ENCODE results near the gene DSCAM. TPM values are rescaled to one million over a fixed set of nuclear protein-coding genes. Genes with fewer than 3 reads are reported as not detected.

Gene DSCAM
- total RNA-seq, 1 donor = not detected

GRCh38 chr21:40235528-40235927 lies 611.4 kb downstream of the DSCAM start:
- no peaks in the 10 kb centered on the region for H3K79me2 ChIP-seq (ENCODE audit: insufficient read depth, low read length)
- DNase-seq (ENCODE audit: insufficient read length, low spot score, missing footprints) = no peak
- H3K36me3 ChIP-seq (ENCODE audit: insufficient read depth, low read length) = no peaks in the 10 kb centered on the region
- H3K4me1 ChIP-seq (ENCODE audit: insufficient read depth, low read length) = no peaks in the 10 kb centered on the region
- no peak overlapping the region for H3K4me3 ChIP-seq (ENCODE audit: insufficient read depth, low read length)
- no peak overlapping the region for H3K4me2 ChIP-seq (ENCODE audit: insufficient read depth, low read length)
- no peak overlapping the region for H3K27ac ChIP-seq (ENCODE audit: low read depth, low read length)
- no peak for TF ChIP-seq CTCF (IDR thresholded peaks at IDR 0.05; ENCODE audit: extremely low read depth, low read depth, low read length)
- no peaks in the 10 kb centered on the region for H3K27me3 ChIP-seq (ENCODE audit: insufficient read depth, low read length)
- no peaks in the 10 kb centered on the region for H3K9me3 ChIP-seq (ENCODE audit: low read depth, low read length)
- H2AFZ ChIP-seq (ENCODE audit: low read length) = no peak overlapping the region
- no peaks in the 10 kb centered on the region for H4K20me1 ChIP-seq (ENCODE audit: insufficient read depth, low read length)

- Histone ChIP-seq H3K9me3 (ENCODE audit: low read depth, low read length) (no peaks in the 10 kb centered on the region), H4K20me1 (ENCODE audit: insufficient read depth, low read length) (no peaks in the 10 kb centered on the region), H3K4me3 (ENCODE audit: insufficient read depth, low read length) (no peak overlapping the region), H3K4me1 (ENCODE audit: insufficient read depth, low read length) (no peaks in the 10 kb centered on the region), H3K79me2 (ENCODE audit: insufficient read depth, low read length) (no peaks in the 10 kb centered on the region), H3K36me3 (ENCODE audit: insufficient read depth, low read length) (no peaks in the 10 kb centered on the region), H2AFZ (ENCODE audit: low read length) (no peak overlapping the region), H3K27ac (ENCODE audit: low read depth, low read length) (no peak overlapping the region), H3K27me3 (ENCODE audit: insufficient read depth, low read length) (no peaks in the 10 kb centered on the region), H3K4me2 (ENCODE audit: insufficient read depth, low read length) (no peak overlapping the region)
- DNase-seq (ENCODE audit: insufficient read length, low spot score, missing footprints) = no peak
- no peak for TF ChIP-seq CTCF (IDR thresholded peaks at IDR 0.05; ENCODE audit: extremely low read depth, low read depth, low read length)
These were observed 615.0 kb downstream of the DSCAM start for GRCh38 chr21:40231979-40232378.

GRCh38 chr21:40227096-40227495 lies 619.9 kb downstream of the DSCAM start:
- TF ChIP-seq CTCF (IDR thresholded peaks at IDR 0.05; ENCODE audit: extremely low read depth, low read depth, low read length) = no peak
- Histone ChIP-seq H3K9me3 (ENCODE audit: low read depth, low read length) (no peaks in the 10 kb centered on the region), H3K27ac (ENCODE audit: low read depth, low read length) (no peak overlapping the region), H3K4me2 (ENCODE audit: insufficient read depth, low read length) (no peak overlapping the region), H3K4me3 (ENCODE audit: insufficient read depth, low read length) (no peak overlapping the region), H2AFZ (ENCODE audit: low read length) (no peak overlapping the region), H4K20me1 (ENCODE audit: insufficient read depth, low read length) (no peaks in the 10 kb centered on the region), H3K27me3 (ENCODE audit: insufficient read depth, low read length) (no peaks in the 10 kb centered on the region), H3K79me2 (ENCODE audit: insufficient read depth, low read length) (no peaks in the 10 kb centered on the region), H3K36me3 (ENCODE audit: insufficient read depth, low read length) (no peaks in the 10 kb centered on the region), H3K4me1 (ENCODE audit: insufficient read depth, low read length) (no peaks in the 10 kb centered on the region)
- no peak for DNase-seq (ENCODE audit: insufficient read length, low spot score, missing footprints)

- Histone ChIP-seq H4K20me1 (ENCODE audit: insufficient read depth, low read length) (no peaks in the 10 kb centered on the region), H3K27ac (ENCODE audit: low read depth, low read length) (no peak overlapping the region), H3K36me3 (ENCODE audit: insufficient read depth, low read length) (no peaks in the 10 kb centered on the region), H3K4me2 (ENCODE audit: insufficient read depth, low read length) (no peak overlapping the region), H2AFZ (ENCODE audit: low read length) (no peak overlapping the region), H3K27me3 (ENCODE audit: insufficient read depth, low read length) (no peaks in the 10 kb centered on the region), H3K4me3 (ENCODE audit: insufficient read depth, low read length) (no peak overlapping the region), H3K79me2 (ENCODE audit: insufficient read depth, low read length) (no peaks in the 10 kb centered on the region), H3K9me3 (ENCODE audit: low read depth, low read length) (no peaks in the 10 kb centered on the region), H3K4me1 (ENCODE audit: insufficient read depth, low read length) (no peaks in the 10 kb centered on the region)
- TF ChIP-seq CTCF (IDR thresholded peaks at IDR 0.05; ENCODE audit: extremely low read depth, low read depth, low read length) = no peak
- no peak for DNase-seq (ENCODE audit: insufficient read length, low spot score, missing footprints)
These were observed 631.0 kb downstream of the DSCAM start for GRCh38 chr21:40215941-40216340.

Data from osteoblast (primary cell).